ENCODE measurements around the gene VPS39.

GRCh38 chr15:42201801-42202200 lies 6.3 kb downstream of the VPS39 start:
- TF ChIP-seq, protein P1, sequence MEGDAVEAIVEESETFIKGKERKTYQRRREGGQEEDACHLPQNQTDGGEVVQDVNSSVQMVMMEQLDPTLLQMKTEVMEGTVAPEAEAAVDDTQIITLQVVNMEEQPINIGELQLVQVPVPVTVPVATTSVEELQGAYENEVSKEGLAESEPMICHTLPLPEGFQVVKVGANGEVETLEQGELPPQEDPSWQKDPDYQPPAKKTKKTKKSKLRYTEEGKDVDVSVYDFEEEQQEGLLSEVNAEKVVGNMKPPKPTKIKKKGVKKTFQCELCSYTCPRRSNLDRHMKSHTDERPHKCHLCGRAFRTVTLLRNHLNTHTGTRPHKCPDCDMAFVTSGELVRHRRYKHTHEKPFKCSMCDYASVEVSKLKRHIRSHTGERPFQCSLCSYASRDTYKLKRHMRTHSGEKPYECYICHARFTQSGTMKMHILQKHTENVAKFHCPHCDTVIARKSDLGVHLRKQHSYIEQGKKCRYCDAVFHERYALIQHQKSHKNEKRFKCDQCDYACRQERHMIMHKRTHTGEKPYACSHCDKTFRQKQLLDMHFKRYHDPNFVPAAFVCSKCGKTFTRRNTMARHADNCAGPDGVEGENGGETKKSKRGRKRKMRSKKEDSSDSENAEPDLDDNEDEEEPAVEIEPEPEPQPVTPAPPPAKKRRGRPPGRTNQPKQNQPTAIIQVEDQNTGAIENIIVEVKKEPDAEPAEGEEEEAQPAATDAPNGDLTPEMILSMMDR (conservative IDR thresholded peaks at IDR 0.05; ENCODE audit: low read depth, low read length), result no peak
- TF ChIP-seq EZH2 (IDR thresholded peaks at IDR 0.05; ENCODE audit: low read length, unreplicated experiment) (no peak), EZH2phosphoT487 (IDR thresholded peaks at IDR 0.05; ENCODE audit: borderline replicate concordance, low read length) (no peak)

Measured in PC-3 (cell line).